HG03565 (cell line): Measurements from ENCODE around the gene SLC6A6.

Experiments used
- ATAC-seq: cut with Tn5 transposase; IDR thresholded peaks from one replicate; pipeline ENCODE4 v1.9.1; 2021; ENCODE audit warnings: mild to moderate bottlenecking, moderate library complexity; ENCODE audit not compliant: unreplicated experiment

Gene SLC6A6

DNA sequence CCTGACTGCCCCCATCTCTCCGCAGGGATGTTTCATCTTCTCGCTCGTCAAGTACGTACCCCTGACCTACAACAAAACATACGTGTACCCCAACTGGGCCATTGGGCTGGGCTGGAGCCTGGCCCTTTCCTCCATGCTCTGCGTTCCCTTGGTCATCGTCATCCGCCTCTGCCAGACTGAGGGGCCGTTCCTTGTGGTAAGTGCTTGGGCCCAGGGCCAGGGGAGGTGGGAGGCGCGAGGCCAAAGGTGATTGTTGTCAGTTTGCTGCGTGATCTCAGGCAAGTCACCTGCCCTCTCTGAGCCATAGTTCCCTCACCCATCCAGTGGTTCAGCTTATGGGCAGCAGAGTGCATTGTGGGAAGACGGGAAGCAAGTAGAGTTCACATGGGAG lies 79.2 kb downstream of the SLC6A6 start:
- no peak for ATAC-seq

DNA sequence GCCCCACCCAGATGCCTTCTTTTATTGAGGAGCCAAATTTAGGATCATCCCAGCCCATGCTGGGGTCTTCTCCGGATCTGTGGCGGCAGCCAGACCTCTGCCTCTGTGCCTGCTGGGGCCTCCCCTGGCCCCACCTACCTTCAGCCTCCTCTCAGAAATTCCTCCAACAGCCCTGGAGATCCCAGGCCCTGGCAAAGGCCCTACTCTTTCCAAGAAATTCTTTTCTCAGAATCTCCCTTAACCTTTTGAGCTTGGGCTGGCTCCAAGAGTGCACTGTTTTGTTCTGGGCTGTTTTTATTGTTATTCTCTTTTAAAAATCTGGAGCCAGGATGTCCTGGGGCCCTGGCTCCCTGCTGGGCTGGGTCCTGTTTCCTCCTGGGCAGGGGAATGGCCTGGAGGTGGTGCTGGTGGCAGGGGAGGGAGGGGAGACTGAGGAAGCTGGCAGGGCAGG lies 79.9 kb downstream of the SLC6A6 start:
- ATAC-seq = no peak

DNA sequence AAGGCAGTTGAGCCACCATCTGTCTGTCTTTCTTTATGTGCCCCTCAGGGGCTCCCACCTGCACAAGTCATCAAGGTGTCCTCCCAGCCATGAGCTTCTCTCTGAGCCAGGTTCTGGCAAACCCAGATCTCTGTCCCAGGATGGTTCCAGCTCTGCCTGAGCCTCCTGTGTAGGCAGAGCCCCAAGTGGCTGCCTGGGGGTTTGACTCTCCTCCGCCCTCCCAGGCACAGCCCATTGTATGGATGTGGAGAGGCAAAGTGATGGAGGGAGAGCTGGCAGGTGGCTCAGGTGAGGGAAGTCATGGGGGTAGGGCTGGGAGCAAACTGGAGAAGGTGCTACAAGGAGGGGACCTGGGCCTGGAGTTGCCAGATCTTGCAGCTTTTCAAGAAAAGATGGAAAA lies 80.9 kb downstream of the SLC6A6 start:
- ATAC-seq = no peak

DNA sequence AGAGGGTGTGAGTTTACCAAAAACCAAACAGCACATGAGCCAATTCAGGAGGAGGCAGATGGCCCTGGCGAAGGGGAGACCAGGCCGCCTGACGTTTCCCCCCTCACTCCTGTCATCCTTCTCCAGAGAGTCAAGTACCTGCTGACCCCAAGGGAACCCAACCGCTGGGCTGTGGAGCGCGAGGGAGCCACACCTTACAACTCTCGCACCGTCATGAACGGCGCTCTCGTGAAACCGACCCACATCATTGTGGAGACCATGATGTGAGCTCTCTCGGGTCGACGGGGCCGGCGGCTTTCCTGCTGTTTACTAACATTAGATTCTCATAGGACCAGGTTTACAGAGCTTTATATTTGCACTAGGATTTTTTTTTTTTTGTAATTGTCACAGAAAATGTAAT lies 82.3 kb downstream of the SLC6A6 start:
- ATAC-seq = no peak

DNA sequence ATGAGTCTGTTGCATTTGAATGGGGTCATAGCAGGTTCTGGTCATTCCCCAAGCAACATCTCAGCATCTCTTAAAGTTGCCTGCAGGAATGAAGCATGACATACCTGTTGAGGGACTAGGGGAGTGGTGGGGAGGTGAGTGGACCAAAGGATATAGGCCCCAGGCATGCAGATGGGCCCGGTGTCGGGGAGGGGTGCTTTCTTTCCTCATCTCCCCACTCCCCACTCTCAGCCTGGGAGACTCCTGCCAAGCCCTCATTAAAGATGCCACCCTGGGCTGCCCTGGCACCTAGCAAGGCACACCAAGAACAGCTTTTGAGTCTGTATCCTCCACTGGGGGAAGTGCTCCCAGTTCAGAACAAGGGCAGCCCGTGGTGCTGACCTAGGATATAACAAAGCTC lies 83.6 kb downstream of the SLC6A6 start:
- no peak for ATAC-seq

DNA sequence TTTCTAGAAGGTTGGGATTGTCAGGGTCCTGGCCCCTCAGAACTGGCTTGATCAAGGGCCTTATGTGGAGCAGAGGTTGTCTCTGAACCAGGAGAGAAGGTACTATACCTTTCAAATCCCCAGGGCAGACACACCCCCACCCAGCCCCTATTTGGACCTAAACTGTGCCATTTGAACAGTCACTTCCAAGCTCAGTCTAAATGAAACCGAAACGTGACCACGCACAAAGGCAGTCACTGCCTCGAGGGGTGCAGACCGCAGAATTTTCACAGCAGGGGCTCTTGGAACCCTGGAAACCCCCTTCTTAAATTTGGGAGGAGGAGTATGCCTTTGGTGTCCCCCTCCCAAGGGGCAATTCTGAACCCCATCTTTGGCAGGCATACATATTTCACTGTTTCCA lies 84.1 kb downstream of the SLC6A6 start:
- peak; percentile 82 for ATAC-seq

DNA sequence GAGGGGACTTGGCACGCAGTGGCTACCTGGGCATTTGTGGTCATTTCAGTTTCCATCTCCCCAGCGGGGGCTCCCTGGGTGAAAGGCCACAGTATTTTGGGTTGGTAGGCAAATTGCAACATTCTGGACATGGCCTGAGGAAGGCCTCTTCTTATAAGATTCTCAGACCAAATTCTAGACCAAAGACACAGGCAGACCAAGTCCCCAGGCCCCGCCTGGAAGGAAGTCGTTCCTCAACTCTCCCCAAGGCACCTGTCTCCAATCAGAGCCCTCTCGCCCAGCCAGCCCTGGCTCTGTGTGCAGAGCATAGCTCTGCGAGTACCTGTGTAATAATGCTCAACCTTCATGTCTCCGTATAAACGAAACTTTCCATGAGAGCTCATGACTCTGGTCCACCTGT lies 84.7 kb downstream of the SLC6A6 start:
- ATAC-seq = no peak

DNA sequence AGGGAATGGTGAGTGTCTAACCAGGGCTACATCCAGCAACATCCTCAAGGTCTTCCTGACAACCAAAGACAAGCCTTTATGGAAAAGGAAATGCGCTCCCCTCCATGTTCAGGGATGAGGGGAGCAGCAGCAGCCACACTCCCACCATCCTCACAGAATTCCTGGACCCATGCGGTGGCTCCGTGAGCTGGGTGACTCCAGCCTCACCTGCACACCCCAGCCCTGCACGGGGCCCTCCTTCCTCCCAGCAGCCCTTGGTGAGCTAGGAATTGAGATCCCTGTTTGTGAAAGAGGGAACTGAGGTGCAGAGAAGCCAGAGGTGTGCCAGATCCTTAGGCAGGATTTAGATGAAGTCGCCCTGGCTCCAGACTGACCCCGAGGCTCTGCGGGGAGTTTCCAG lies 85.4 kb downstream of the SLC6A6 start:
- no peak for ATAC-seq

DNA sequence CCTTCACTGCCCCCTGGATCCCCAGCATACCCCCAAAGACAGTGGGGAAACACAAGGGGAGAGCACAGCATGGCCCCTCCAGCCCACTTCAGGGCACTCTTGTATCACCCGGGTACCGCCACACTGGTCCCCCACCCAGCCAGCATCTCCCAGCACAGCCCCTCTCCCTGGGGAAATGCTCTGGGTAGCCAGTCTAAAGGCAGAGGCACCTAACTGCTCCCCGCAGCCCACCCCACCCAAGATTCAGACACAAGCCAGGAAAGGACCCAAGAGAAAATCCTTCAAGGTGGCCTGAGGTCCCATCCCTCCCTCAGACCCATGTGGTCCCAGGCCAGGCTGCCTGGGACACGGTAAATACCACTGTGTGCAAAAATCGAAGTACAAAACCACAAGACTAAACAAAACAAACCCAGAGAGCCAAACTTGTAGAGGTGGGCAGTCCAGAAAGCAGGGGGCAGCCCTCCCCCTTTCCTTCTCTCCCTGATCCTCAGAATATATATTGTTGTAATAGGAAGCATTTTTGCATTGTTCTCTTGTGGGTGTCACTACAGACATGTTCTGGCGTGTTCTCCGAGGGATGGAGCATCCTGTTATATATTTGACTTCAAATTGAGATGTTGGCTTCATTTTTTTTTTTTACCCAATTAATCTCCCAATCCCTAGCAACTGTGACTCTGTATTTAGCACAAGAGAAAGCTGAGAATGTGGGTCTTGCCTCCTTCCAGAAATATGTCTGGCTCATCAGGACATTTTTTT lies 86.1 kb downstream of the SLC6A6 start:
- ATAC-seq = no peak

DNA sequence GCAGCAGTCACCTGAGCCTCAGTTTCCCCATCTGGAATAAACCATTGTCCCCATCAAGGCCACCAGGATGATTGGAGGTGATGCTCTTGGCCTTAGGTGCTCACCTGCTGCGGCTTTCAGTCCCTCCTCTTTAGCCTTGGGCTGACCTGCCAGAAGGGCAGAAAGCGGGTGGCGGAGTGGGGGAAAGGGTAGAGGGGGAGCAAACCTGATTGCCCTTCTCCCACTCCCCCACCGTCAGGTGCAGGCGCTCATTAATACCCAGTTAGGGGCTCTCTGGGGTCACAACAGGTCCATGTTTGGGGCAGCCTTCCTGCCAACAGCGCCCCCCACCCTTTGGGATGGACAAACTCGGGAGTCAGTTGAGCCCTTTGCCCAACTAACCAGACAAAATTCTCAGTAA lies 87.2 kb downstream of the SLC6A6 start:
- ATAC-seq = no peak

DNA sequence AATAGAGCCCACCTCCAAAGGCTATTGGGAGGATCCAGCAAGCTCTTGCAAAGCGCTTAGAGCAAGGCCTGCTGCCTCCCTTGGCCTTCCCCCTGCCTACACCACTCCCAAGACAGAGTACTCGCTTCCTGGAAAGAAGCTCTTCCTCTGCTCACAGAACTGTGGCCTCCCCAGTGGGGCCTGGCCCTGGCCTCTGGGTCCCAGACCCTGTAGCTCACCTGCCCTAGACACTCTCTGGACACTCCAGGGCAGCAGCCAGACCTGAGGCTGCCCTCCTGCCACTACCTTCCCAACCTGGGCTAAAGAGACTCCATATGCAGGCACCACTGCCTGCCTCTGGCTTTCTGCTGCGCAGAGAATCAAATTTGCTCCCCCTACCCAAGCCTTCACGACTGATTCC lies 87.8 kb downstream of the SLC6A6 start:
- no peak for ATAC-seq

DNA sequence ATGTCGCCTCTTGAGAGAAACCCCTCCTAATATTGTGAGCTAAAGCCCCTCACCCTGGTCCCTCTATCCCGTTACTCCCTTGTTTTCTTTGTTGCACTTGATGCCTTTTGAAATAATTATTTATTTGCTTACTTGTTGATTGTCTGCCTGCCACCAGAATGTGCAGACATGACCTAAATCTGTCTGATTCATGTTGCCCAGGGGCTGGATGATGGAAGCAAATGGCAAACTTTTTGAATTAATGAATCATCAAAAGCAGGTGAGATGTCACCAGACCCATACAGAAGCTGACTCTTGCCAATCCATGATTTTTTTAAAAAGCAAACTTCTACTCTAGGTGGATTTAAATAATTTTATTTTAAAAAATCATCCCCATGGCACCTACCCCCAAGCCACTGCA lies 88.4 kb downstream of the SLC6A6 start:
- ATAC-seq = no peak

DNA sequence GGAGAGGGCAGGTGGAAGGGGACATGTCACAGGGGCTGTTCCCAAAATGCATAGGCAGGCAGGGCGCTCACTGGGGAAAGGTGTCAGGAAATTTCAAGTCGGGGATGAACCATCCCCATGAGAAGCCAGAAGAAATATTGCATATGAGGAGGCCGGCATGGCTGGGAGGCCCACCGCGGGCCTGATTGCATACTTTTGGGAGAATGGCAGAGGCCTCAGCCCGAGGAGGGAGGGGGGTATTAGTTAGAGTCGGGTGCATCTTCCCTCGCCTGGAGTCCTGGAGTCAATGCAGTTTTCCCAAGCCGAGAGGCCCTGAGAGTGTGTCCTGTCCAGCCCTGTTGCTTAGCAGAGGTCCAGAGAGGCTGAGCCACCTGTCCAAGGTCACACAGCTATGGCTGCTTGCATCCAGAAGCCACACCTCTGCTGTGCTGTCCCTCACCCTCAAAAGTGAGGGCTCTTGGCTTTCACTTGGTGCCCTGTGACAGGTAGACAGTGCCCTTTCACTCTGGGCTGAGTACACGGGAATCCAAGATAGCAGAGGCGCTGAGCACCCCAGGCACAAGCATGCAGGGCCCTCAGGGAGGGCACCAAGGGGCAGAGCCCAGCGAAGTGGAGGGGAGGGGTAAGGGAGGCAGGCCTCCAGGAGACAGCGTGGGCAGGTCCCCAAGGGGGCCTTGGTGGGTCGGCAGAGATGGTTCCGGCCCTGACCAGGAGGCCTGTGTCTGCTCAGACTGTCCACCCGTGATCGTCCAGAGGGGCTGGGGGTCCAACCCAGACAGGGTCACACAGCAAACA lies 89.2 kb downstream of the SLC6A6 start:
- no peak for ATAC-seq

DNA sequence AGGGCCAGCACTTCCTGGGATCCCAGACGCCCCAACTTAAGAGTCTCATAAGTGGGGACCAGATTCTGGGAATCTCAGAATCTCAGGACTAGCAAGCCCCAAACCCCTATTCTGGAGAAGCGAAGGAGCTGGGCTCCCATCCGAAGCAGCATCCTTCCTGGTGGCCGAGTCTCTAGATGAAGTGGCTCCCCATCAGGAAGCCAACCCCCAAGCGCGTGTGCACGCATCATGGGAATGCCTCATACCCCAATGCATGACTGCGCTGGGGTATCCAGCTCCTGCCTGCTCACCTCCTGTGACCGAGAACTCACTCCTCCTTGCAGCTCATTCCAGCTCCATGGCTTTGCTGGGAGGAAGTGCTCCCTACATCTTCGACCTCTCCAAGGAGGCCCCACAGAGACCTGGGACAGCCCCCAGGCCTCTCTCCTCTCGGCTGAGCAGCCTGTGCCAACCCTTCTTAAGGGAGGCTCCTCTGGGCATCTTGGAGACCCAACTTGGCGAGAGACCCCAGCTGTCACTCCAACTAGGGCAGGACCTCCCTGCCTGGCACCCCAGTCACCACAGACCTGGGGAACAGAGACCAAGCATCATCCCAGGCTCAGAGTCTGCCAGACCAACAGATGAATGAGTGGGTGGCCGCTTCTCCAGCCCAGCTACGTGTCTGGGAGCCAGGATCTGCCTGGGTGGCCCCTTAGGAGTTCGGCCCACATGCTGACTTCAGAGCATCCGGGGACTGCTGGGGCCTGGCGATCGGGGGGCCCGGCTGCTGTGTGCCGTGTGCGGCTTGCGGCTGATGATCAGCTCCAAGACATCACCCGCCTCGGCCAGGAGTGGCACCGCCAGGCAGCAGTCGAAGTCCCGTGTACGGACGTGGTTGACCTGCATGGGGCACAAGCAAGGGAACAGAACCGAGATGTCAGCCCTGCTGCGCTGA lies 90.8 kb downstream of the SLC6A6 start:
- ATAC-seq = no peak

DNA sequence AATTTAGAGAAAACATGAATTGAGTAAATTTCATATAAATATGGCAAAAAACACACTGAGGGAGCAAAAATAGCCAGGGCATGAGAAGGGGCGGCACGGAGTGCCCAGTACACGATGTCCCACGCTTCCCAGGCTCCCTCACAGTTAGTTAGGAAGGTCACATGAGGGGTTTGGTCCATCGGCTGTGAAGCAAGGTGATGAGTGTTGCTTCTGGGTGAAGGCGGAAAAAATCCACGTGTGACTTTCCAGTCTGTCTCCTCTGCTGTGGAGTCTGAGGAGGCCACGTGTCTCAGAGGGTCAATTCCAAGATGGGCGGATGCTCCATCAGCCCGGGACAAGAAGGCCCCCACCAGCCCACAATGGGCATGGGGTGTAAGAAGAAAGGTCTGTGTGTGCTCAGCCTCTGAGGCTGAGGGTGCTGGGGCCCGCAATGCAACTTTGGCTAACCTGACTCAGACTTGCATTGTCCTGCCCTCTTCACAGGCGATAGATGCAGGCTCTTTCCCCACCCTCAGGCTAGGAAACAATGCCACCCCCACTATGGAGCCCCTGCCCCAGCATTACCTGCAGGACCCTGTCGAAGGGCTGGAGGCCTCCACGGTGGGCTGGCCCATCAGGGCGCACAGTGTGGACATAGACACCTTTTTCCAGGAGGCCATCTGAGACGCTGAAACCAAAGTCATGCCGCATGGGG lies 92.0 kb downstream of the SLC6A6 start:
- ATAC-seq = no peak

DNA sequence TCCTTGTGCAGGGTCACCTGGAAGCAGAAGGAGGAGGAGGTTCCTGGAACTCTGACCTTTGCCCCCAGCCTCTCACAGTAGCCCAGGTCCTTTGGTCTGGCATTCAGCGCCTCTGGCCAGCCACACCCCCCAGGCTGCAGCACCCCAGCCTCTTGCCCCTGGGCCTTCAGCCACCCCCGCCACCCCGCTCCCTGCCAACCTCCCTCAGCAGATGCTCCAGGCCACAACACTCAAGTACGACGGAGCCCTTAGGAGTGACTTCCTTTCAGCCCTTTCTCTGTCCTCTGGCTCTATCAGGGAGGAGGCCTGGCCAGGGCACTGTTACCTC lies 92.5 kb downstream of the SLC6A6 start:
- no peak for ATAC-seq

DNA sequence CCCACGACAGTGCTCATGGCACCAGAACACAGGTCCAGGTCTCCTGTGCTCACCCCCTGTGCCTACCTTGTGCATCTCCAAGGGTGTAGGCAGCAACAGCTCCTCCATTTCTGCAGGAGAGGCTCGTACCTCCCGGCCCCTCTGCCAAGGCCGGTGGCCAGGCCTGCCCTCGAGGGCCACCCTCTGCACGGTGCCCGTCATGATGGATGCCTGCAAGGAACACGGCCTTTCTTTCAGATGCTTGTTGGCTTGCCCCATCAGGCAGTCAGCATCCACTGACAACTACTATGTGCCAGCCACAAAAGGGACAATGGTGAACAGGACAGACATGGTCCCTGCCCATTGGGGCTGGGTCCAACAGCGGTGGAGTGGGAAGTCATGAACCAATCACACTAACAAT lies 93.9 kb downstream of the SLC6A6 start:
- no peak for ATAC-seq

DNA sequence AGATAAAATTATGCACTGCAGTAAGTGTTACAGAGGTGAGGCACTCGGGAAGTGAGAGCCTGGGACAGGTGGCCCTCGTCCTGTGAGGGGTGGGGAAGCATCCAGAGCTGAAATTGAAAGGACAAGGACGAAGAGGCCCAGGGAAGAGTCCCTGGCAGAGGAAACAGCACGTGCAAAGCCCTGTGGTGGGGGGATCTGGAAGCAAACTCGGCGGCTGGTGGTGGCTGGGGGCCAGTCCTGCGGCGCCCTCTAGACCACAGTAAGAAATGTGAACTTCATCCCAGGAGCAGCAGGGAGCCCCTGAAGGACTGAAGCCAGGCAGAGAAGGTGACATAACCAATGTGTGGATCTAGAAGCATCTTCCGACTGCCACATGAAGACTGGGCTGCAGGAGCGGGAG lies 94.9 kb downstream of the SLC6A6 start:
- ATAC-seq = no peak

DNA sequence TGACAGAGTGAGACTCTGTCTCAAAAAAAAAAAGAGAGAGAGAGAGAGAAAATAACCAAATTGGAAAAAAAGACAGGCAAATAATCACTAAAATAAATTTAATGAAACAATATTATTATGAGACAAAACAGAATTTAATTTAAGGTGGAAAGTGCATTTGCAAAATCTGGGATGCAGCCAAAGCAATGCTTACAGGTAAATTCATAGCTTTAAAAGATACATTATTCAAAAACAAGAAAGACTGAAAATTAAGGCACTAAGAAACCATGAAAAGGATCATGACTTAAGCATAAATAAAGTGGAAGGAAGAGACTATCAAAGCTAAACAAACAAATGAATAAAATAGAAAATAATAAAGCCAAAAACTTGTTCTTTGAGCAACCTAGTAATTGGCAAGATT lies 100.1 kb downstream of the SLC6A6 start:
- no peak for ATAC-seq

DNA sequence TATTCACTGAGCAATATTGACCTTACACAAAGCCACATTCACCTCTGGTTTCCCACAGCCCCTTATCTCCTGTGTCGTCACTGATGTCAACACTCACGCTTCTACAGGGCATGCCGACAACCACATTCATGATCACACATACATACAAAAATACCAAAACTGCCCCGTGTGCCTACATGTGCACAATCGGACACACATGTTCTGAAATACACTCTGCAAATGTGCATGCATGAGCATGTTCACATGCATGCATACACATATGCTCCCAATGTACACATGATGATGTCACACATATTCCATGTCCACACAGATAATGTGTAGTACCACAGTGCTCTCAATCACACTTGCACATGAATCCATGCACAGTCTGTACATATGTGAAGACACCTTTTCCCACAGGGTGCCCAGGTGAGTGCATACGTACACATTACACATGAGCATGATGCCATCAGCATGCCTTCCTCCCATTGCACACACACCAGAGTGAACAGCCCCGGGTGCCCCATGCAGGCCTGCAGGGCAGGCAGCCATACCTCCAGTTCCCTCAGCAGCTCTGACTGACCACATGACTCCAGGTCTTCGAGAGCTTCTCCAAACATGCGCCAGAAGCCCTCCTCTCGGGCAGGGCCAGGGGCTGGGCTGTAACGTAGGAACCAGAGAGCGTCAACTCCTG lies 100.8 kb downstream of the SLC6A6 start:
- no peak for ATAC-seq
